Suprapubic skin (tissue), 4 donors: Measurements from ENCODE around the gene NT5C1A.

ENCODE experiments used
- CTCF ChIP-seq, 2 donors: fragments of 200-600 bp in 1 of 2; fragments of 450-650 bp in 1 of 2; sonication (generic) in 1 of 2; IDR thresholded peaks; one replicate each; pipeline ENCODE4 v1.5.1; 2016 to 2019; ENCODE audit warnings: antibody characterized with exemption in 2 of 2, mild to moderate bottlenecking in 1 of 2, moderate library complexity in 1 of 2
- POLR2A ChIP-seq, 2 donors: fragments of 450-650 bp; IDR thresholded peaks; one replicate each; pipeline ENCODE4 v1.6.1; 2017; ENCODE audit warnings: antibody characterized with exemption in 2 of 2, mild to moderate bottlenecking in 2 of 2, moderate library complexity in 2 of 2
- POLR2AphosphoS5 ChIP-seq, 3 donors: sonication (generic); formaldehyde crosslinking; IDR thresholded peaks; one replicate each; pipeline ENCODE4 v1.6.1; 2017; ENCODE audit warnings: antibody characterized with exemption in 3 of 3

GRCh38 chr1:39642796-39643195, 29.1 kb downstream of the NT5C1A start:
- TF ChIP-seq POLR2A (IDR thresholded peaks at IDR 0.05) (no peak), CTCF (IDR thresholded peaks at IDR 0.05) (no peak), POLR2AphosphoS5 (IDR thresholded peaks at IDR 0.05) (no peak)
